Cardiac fibroblast (primary cell): ENCODE measurements around the gene G6PC1.
"Not testable (repeated sequence)": the region's sequence is repeated elsewhere in the genome, so short reads cannot be mapped to it uniquely, and the experiment has no call there.

ENCODE experiments used
- DNase-seq, 2 donors: peaks; one replicate each; pipeline versions ENCODE4 v3.0.0 to v3.0.0-alpha.2; 2010; ENCODE audit warnings: low read depth in 2 of 2
- H3K4me3 ChIP-seq, 2 donors: replicated peaks in 1 of 2; 1 replicate in 1 of 2; 2 replicates in 1 of 2; pipeline ENCODE4 v1.5.1; 2011; ENCODE audit warnings: low read depth in 2 of 2, low read length in 2 of 2, mild to moderate bottlenecking in 2 of 2, moderate library complexity in 1 of 2
- CTCF ChIP-seq: IDR thresholded peaks from one replicate; pipeline ENCODE4 v1.5.1; 2011; ENCODE audit warnings: low read depth, mild to moderate bottlenecking, low read length, inconsistent platforms

The G6PC1 gene

GRCh38 chr17:42883802-42884558 lies 16.6 kb upstream of the G6PC1 start:
- DNase-seq: no peak

GRCh38 chr17:42885806-42886205 lies 14.8 kb upstream of the G6PC1 start:
- not testable (repeated sequence) for H3K4me3 ChIP-seq

More at GRCh38 chr17:42883802-42884558, 16.6 kb upstream of the G6PC1 start:
- H3K4me3 ChIP-seq: no peak overlapping the region
- TF ChIP-seq CTCF: no peak

GRCh38 chr17:42886283-42887176 lies 14.1 kb upstream of the G6PC1 start:
- DNase-seq: no peak
- no peak overlapping the region for H3K4me3 ChIP-seq
- no peak for TF ChIP-seq CTCF

More at GRCh38 chr17:42885806-42886205, 14.8 kb upstream of the G6PC1 start:
- DNase-seq: not testable (repeated sequence)

GRCh38 chr17:42889809-42890208 lies 10.8 kb upstream of the G6PC1 start:
- no peak overlapping the region for H3K4me3 ChIP-seq
- DNase-seq: no peak
- no peak for TF ChIP-seq CTCF

GRCh38 chr17:42891539-42892152 lies 9.0 kb upstream of the G6PC1 start:
- DNase-seq: peak; percentile 13
- no peak for TF ChIP-seq CTCF
- no peak overlapping the region for H3K4me3 ChIP-seq

- DNase-seq: peak in 1 of 2 donors; percentile 39
- no peak overlapping the region for H3K4me3 ChIP-seq
- TF ChIP-seq CTCF: no peak
Measured at GRCh38 chr17:42893359-42893758, 7.2 kb upstream of the G6PC1 start.
